Right ventricle myocardium superior (tissue), 1 donor: Measurements from ENCODE around the gene CTBP2. TPM values are rescaled to one million over a fixed set of nuclear protein-coding genes. Genes with fewer than 3 reads are reported as not detected.
A peak's percentile ranks its signal among the peaks of the same experiment; 100 is the strongest.
"Not testable (repeated sequence)": the region's sequence is repeated elsewhere in the genome, so short reads cannot be mapped to it uniquely, and the experiment has no call there.

Experiments used
- ATAC-seq: fragments of 200-7000 bp; cut with Tn5 transposase; one replicate; pipeline ENCODE4 v1.9.1; 2020; ENCODE audit warnings: mild to moderate bottlenecking; ENCODE audit not compliant: poor library complexity
- DNase-seq: peaks from one replicate; pipeline ENCODE4 v3.0.0-alpha.2; 2020
- intact Hi-C: fragments of 100-400 bp; cut with DNase I; formaldehyde crosslinking; loops from one replicate; pipeline ENCODE4 v1.11.2; 2022
- total RNA-seq: library from RNA; stranded (reverse); fragmentation: NEBNext Ultra II Directional; extraction: Animal tissue kit (Norgen Biotek cat#: 25700); gene quantifications from one replicate; pipeline ENCODE4 v1.2.1, GENCODE V29; 2021
- donor health status: DM: no; HTN: yes; CAD: no; lungs with severe emphysema.

CTBP2 gene
- total RNA-seq, 1 donor from 2014 or later: 29.4 TPM

GRCh38 chr10:125063256-125063925 is 97.0 kb downstream of the CTBP2 start:
- no peak for ATAC-seq
- intact Hi-C loops: loop anchor here (5.0 kb wide), 2 partner anchors 66 to 94 kb away; no protein-coding TSS in a partner anchor
- no peak for DNase-seq

- intact Hi-C loops: loop anchor here (5.0 kb wide), 2 partner anchors 66 to 94 kb away; no protein-coding TSS in a partner anchor
- no peak for DNase-seq
- peak; percentile 42 for ATAC-seq
These were observed 97.5 kb downstream of the CTBP2 start for GRCh38 chr10:125062914-125063230.

- ATAC-seq (no peak), DNase-seq (no peak)
- intact Hi-C loops: loop anchor here (5.0 kb wide), 2 partner anchors 65 to 95 kb away; no protein-coding TSS in a partner anchor
These were observed 98.0 kb downstream of the CTBP2 start for GRCh38 chr10:125062227-125062913.

GRCh38 chr10:125061557-125062226 is 98.7 kb downstream of the CTBP2 start:
- ATAC-seq: no peak
- intact Hi-C loops: loop anchor here (5.0 kb wide), 2 partner anchors 64 to 96 kb away; no protein-coding TSS in a partner anchor

GRCh38 chr10:125060826-125061556 is 99.4 kb downstream of the CTBP2 start:
- intact Hi-C loops: loop anchor here (5.0 kb wide), 2 partner anchors 64 to 96 kb away; no protein-coding TSS in a partner anchor
- peak; percentile 92 for DNase-seq
- ATAC-seq: peak; percentile 77

More at GRCh38 chr10:125061557-125062226, 98.7 kb downstream of the CTBP2 start:
- no peak for DNase-seq

- ATAC-seq: peak; percentile 7
- intact Hi-C loops: loop anchor here (5.0 kb wide), 2 partner anchors 63 to 97 kb away; no protein-coding TSS in a partner anchor
- no peak for DNase-seq
These were observed 99.9 kb downstream of the CTBP2 start for GRCh38 chr10:125060482-125060825.

GRCh38 chr10:125060026-125060425 is 100.3 kb downstream of the CTBP2 start:
- ATAC-seq: peak; percentile 47
- intact Hi-C loops: loop anchor here (5.0 kb wide), 2 partner anchors 63 to 97 kb away; no protein-coding TSS in a partner anchor
- no peak for DNase-seq

GRCh38 chr10:125059348-125059747 is 101.0 kb downstream of the CTBP2 start:
- ATAC-seq, DNase-seq, intact Hi-C loops: not testable (repeated sequence)

- intact Hi-C loops: no loop called here
- ATAC-seq (peak; percentile 61), DNase-seq (peak; percentile 71)
These were observed 103.0 kb downstream of the CTBP2 start for GRCh38 chr10:125057158-125058001.

- intact Hi-C loops: no loop called here
- no peak for DNase-seq
- no peak for ATAC-seq
These were observed 103.9 kb downstream of the CTBP2 start for GRCh38 chr10:125056161-125057132.

GRCh38 chr10:125055446-125055845 is 104.9 kb downstream of the CTBP2 start:
- DNase-seq: no peak
- intact Hi-C loops: no loop called here
- no peak for ATAC-seq

- no peak for ATAC-seq
- no peak for DNase-seq
- intact Hi-C loops: no loop called here
These were observed 105.6 kb downstream of the CTBP2 start for GRCh38 chr10:125054669-125055268.

GRCh38 chr10:125054216-125054615 is 106.1 kb downstream of the CTBP2 start:
- no peak for ATAC-seq
- intact Hi-C loops: no loop called here
- no peak for DNase-seq

- DNase-seq (no peak), ATAC-seq (no peak)
- intact Hi-C loops: no loop called here
These were observed 108.2 kb downstream of the CTBP2 start for GRCh38 chr10:125052146-125052545.

GRCh38 chr10:125050383-125050782 is 110.0 kb downstream of the CTBP2 start:
- ATAC-seq (no peak), DNase-seq (no peak)
- intact Hi-C loops: no loop called here

- intact Hi-C loops: loop anchor here (10.0 kb wide), 2 partner anchors 55 to 295 kb away; no protein-coding TSS in a partner anchor
- no peak for DNase-seq
- ATAC-seq: peak; percentile 19
These were observed 111.0 kb downstream of the CTBP2 start for GRCh38 chr10:125049216-125049881.
